NCI-H345 (cell line): ENCODE data around the gene ARHGAP20.

Source experiments
- DNase-seq: peaks from one replicate; lab custom pipeline; 2025; lab: John Stamatoyannopoulos, UW

The ARHGAP20 gene, protein sequence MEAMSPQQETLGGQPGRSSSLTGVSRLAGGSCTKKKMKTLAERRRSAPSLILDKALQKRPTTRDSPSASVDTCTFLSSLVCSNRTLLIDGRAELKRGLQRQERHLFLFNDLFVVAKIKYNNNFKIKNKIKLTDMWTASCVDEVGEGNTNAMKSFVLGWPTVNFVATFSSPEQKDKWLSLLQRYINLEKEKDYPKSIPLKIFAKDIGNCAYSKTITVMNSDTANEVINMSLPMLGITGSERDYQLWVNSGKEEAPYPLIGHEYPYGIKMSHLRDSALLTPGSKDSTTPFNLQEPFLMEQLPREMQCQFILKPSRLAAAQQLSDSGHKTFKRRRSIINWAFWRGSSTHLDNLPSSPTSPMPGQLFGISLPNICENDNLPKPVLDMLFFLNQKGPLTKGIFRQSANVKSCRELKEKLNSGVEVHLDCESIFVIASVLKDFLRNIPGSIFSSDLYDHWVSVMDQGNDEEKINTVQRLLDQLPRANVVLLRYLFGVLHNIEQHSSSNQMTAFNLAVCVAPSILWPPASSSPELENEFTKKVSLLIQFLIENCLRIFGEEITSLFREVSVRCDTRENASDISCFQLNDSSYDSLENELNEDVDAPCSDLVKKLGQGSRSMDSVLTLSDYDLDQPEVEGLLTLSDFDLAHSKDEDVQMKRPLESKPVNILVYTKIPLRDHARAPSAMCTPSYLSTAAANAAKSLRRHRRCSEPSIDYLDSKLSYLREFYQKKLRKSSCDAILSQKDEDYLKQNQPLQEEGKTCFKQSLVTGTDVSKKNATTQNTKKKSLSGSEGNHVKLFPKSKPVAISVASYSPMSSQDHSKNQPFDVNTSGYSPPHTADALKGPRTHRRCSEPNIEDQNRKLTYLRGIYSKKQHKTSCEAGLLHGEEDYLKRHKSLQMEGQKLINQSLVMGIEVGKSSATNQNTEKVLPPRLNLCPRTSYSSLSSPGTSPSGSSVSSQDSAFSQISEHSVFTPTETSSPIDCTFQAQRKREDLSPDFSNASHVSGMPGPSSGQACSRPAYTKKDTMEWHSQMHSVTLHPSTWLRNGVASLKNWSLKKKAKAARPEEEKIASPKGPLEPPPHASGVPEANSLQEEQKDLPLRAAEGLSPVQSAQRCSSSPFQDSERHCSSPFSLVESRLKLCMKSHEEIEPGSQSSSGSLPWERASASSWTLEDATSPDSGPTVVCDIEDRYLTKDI

DNA sequence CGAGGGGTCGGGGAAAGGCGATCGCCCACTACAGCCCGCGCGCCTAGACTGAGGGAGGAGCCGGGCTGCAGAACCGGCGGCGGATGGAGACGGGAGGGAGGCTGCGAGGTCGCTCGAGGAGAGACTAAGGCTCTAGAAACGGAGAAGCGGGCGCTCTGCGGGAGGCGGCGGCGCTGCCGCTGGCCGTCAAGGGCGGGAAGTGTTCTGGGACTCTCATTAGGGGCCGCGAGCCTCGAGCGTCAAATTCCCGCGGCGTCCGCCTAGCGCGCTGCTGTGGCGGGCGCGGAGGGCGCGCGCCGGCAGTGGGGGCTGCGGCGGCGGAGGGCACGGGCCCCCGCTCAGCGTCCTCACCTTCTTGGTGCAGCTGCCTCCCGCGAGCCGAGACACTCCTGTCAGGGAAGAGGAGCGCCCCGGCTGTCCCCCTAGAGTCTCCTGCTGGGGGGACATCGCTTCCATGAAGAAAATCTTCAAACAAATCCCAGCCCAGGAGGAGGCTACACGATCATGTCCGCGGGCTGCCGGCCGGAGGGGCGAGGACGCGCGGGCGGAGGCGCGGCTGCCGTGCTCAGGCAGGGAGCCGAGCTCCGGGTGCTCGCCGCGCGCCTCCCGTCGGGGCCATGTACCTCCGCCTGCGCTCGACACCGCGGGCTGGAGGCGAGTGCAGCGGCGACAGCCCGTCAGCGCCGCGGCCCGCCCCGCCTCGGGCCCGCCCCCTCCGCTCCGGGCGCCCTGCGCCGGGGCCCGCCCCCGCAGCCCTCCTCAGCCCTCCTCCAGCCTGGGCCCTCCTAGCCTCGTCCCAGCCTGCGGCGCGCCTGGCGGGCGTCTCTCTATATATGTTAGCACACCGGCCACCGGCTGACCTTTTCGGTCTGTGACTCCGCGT lies at the start of gene ARHGAP20:
ARHGAP20 (minus strand) TSS at position 662 of the 883 bp plus-strand sequence; CDS start at position 456, 206 bp downstream.
- DNase-seq, result peak; percentile 85

DNA sequence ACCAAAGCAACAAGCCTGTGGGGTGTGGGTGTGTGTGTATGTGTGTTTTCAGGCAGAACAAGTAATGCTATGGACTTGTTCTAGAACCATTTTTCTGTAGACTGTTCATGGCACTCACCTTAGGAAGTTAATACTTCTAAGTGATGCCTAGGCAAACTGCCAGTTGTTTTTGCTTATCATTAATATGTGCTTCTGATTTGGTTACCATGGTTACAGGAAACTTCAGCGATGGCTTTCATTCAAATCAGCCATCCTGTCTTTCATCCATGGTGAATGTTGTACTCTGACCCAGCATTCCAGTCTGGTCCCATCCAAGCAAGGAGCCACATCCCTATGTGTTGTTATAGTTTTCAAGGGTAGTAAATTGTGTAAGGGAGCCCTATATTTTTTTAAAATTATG lies 49.8 kb upstream of the ARHGAP20 start:
- DNase-seq, result no peak

DNA sequence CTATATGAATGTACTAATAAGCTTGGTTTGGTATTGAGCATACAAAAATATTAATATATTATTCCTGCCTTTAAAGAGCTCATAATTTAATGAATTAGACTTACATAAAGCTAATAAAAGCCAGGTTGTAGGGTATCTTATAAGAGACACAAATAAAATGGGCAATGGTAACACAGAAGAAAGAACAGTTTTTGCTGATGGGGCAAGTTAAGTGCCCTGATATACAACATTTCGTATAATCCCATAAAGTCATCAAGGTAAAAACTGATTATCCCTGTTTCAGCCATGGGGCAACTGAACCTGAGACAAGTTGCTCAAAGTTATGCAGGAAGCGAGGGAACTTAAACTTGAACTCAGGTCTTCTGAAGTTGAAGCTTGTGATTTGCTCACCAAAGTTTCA lies 48.9 kb upstream of the ARHGAP20 start:
- DNase-seq, result no peak

DNA sequence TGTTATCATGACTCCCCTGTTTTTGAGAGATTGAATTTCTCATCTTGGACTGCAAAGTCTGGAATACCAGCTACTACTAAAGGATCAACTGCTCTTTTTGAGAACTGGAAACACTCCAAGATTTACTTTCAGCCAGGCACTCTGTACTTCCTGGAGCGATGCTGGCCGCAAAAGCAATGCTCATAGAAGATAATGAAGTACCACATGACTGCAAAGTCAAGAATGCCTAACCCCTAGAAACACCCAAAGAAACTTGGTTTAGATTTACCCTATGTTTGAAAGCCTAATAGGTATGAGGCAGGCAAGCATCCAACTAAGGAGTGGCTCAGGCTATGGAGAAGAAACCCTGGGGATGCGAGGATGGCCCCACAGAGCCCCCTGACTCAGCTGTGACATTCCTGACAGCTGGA lies 47.7 kb upstream of the ARHGAP20 start:
- DNase-seq, result peak; percentile 58

DNA sequence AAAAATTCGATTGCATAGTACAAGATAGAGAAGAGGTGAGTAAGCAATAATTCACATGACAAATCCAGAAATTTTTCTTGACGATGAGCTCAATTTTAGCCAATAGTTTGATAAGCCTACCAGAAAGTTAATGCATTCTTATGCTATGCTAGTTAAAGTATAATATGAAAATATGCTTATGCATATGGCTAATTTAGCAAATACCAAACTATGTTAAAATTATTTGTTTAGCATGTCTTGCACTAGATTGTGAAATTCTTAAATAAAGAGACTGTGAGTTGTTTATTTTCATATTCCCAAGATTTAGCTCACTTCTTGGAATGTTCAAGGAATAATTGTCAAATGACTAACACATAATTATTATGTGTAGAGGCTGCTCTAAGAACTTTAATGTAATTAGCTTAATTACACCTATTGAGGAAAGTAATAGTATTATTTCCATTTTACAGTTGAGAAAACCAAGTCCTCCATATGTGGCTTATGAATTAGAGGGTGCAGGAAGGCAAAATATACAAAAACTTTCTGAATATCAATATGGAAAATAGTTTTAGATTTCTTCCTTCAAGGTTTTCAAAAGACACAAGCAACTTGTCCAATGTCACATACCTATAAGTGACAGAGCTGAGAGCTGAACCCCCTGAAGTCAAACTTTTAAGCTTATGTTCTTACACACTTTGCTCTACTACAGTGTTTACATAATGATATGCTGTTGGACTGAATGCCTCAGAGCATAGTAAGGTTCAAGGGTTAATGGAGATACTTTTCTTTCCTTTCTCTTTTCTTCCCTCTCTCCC lies 45.9 kb upstream of the ARHGAP20 start:
- no peak for DNase-seq

DNA sequence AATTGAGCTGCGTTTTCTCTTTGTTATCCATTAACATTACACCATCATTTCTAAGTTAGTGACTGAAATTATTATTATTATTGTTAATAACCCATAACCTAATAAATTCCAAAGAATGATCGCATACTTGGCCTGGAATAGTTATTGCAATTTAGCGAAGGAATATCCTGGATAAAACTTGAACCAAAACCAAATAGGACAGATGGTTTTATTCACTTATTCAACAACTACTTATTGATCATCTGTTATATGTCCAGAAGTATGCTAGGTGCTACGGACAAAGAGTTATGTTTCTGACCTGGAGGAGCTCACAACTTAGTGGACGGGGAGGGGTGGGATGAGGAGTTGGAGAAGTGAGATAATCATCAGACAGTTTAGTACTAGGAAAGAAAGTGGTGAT lies 44.8 kb upstream of the ARHGAP20 start:
- no peak for DNase-seq

DNA sequence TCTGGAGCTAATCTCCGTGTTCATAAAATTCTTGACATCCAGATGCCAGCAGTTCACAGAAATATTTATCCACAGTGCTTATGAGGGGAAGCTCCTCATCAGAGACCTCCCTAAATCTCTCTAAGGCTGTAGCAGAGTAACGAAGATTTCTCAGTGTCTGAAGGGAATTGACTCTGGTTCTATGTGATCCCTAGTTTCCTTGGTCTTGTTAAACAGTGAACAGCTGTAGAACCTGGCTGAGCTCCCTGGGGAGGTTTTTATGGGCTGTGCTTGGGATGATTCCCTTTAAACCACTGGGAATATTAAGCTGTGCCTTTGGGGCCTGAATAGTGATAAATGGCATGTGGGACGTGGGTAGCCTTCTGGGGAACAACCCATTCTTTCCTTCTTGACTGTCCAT lies 43.7 kb upstream of the ARHGAP20 start:
- DNase-seq, result no peak

DNA sequence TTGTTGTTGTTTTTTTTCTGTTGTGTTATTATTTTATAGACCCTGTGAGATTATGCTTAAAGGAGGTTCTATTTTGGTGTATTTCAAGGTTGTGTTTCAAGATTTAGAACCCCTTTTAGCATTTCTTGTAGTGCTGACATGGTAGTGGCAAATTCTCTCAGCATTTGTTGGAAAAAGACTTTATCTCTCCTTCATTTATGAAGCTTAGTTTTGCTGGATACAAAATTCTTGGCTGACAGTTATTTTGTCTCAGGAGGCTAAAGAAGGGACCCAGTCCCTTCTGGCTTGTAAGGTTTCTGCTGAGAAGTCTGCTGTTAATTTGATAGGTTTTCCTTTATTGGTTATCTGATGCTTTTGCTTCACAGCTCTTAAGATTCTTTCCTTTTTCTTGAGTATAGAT lies 40.7 kb upstream of the ARHGAP20 start:
- no peak for DNase-seq

DNA sequence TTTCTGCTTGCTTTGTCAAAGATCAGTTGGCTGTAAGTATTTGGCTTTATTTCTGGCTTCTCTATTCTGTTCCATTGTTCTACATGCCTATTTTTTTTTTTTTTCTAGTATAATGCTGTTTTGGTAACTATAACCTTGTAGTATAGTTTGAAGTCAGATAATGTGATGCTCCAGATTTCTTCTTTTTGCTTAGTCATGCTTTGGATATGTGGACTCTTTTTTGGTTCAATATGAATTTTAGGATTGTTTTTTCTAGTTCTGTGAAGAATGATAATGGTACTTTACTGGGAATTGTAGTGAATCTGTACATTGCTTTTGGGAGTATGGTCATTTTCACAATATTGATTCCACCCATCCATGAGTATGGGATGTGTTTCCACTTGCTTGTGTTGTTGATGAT lies 37.9 kb upstream of the ARHGAP20 start:
- no peak for DNase-seq

DNA sequence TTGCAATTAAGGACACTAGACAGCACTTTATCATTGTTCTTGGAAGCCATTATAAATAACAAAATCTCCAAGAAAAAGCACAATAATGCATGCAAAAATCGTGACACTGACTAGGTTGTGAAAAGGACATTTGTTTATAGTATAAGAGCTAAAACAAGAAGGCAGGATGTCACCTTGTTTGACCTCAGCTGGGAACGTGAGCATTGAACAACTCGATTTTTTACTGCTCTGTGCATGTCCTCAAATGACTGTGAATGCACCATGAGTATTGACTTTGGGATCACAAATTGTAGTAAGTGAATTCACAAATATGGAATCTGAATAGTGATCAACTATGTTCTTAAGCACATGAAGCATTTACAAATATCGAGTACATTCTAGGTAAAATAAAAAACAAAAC lies 35.3 kb upstream of the ARHGAP20 start:
- no peak for DNase-seq

DNA sequence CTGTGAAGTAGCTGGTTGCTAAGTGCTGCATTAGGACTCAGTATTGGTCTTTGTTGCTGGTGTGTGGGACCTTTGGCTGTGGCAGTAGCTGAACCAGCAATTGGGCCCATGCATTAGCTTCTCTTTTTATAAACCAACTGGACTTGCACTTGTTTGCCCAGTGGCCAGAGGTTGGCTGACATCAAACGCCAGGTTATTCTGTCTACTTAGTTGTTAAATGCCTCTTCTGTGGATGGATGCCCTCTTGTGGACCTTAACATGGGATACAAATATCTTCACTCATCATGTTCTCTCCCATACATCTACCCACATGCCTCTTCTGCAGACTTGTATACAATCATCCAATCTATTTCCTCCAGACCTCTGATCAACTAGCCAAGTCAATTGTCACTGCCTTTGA lies 26.4 kb upstream of the ARHGAP20 start:
- DNase-seq, result no peak

DNA sequence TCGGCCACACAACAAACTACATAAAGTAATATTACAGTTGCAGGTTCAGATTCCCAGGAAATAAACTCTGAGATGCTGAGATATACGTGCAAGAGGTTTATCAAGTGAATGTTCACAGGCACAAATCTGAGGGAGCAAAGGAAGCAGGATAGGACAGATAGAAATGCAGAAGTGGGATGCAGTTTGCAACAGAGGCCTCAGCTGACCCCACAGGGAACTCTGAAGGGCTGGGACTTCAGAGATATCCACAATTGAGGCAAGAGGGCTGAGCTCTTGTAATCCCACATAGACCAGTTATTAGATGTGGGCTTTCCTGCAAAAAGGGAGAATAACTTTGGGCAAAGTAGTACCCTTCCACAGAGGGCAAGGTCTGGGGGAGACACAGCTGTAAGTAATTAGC lies 25.4 kb upstream of the ARHGAP20 start:
- no peak for DNase-seq

DNA sequence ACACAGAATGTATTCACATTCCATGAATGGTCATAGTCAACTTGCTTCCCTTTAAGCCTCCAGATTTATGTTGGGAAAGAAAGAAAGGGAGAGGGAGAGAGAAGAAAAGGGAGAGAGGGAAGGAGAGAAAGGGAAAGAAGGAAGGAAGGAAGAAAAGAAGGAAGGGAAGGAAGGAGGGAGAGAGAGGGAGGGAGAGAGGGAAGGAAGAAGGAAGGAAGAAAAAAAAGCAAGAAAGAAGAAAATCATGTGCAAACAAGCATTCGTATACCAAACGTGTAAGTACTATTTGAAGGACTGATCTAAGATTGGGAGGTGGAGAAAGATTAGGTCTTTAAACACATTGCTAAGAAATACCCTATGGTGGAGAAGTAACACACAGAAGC lies 23.9 kb upstream of the ARHGAP20 start:
- no peak for DNase-seq

DNA sequence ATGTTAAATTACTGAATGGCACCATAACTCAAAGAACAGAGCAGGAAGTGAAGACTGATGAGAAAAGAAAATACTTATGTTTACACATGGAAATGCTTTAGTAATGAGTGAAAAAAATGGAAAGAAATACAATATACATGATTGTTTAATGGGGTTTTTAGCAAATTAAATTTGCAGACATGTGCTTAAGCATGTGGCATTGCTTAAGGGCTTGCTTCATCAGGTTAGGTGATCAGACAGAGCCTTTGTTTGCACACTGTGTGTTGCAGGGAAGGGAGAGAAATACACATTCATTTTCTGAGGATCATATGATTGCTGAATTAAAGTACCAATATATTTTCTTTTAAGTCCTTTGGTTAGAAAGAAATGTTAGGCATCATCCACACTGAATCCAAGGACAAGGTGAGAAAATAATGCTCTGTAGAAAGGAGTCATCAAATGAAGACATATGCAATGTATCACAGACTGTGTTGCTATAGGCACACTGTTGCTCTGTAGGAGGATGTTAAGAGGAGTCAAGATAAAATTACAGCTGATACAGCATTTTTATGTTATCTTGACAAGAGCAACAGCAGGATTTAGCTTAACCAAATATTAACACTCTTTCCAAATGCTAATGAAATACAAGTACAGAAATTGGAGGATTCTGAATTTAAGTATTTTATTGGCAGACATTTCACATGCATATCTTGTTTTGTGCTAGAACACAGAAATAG lies 23.4 kb upstream of the ARHGAP20 start:
- DNase-seq, result no peak

DNA sequence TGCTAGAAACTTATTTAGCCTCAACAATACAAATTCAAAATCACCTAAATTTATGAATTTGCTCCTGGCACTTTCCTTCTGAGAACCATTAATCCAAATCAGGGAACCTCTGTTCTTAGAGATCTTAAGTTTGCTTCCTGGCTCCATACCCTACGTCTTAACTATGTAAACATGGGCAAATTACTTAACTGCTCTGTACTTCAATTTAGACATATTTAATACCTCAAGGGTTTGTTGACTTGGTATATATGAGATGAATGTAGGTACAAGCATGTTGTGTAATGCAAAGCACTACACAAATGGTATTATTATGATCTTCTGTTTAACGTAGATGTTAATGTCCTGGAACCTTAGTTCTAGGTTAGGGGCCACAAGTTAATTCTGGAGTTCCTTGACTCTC lies 22.6 kb upstream of the ARHGAP20 start:
- no peak for DNase-seq

DNA sequence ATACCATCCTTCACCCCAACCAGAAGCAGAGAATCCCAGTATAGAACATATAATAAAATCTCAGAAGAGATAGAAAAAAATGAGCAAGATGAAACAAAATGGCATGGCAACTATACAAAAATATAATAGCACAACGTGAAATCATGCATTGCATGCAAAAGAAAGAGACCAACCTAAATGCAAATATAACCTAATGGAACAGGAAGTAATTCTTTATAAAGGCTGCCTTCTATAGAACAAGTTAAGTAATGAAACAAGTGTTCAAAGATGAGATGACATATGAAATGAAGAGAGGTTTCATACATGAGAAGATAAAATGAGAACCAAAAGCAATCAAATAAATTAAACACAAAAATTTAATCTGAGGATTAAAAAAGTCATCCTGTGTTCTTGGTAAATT lies 18.5 kb upstream of the ARHGAP20 start:
- no peak for DNase-seq

DNA sequence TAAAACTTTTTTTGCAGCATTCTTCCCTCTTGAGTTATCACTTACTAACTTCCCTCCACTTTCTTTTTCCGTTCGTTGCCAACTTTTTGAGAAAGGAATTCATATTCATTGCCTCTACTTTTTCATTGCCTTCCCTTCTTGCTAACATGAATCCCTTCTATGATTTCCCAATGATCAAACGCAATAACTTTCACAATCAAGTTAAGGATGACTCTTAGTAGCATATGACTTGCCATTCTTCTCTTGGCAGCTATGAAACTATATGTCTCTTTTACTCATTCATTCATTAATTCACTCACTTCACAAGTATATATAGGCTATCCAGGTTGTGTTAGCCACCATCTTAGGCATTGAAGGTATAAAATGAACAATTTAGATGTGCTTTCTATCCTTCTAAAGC lies 16.6 kb upstream of the ARHGAP20 start:
- no peak for DNase-seq

DNA sequence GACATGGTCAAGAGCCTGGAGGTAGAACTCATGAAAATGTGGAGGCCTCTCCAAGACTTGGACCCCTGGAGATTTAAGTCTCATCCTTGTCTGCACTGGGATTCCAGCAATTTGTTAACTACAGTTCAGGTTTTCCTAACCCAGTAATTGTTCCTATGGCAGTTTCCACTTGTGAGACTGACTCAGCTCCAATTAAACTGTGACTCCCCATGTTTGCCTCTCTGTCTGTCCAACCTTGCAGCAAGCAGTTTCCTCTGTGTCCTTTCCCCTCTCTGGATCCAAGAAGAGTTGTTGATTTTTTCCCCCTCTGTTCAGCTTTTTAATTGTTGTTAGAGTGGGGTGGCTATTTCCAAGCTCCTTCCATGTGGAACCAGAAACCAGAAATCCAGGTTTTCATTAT lies 16.2 kb upstream of the ARHGAP20 start:
- no peak for DNase-seq

DNA sequence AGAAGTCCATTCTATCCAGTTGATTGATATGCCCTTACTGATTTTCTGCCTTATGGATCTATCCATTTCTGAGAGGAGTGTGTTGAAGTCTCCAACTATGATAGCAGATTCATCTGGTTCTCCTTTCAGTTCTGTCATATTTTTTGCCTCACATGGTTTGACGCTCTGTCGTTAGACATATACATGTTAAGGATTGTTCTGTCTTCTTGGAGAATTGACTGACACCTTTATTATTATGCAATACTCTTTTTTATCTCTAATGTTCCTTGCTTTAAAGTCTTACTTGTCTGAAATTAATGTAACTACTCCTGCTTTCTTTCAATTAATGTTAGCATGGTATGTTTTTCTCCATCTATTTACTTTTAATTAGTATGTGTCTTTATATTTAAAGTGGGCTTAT lies 12.1 kb upstream of the ARHGAP20 start:
- DNase-seq, result no peak
